ENCODE results near the gene KIRREL1.

DNA sequence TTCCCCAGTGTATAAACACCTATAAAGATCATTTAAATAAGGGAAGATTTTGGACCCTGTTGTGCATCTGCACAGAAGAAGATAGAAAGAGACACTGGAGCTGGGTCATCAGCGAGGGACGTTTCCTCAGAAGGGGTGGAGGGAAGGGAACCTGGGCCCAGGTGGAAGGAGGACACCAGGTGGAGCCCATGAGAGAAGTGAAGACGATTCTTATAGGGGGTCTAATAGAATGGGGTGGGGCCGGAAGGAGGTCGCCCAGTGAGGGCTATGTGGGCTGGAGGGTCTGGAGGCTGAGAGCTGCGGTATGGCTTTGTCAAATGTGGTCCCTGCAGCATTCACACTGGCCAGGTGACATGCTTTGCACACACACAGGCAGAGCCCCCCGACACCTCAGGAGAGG is 13.7 kb downstream of the KIRREL1 start:
- TF ChIP-seq, protein P1, sequence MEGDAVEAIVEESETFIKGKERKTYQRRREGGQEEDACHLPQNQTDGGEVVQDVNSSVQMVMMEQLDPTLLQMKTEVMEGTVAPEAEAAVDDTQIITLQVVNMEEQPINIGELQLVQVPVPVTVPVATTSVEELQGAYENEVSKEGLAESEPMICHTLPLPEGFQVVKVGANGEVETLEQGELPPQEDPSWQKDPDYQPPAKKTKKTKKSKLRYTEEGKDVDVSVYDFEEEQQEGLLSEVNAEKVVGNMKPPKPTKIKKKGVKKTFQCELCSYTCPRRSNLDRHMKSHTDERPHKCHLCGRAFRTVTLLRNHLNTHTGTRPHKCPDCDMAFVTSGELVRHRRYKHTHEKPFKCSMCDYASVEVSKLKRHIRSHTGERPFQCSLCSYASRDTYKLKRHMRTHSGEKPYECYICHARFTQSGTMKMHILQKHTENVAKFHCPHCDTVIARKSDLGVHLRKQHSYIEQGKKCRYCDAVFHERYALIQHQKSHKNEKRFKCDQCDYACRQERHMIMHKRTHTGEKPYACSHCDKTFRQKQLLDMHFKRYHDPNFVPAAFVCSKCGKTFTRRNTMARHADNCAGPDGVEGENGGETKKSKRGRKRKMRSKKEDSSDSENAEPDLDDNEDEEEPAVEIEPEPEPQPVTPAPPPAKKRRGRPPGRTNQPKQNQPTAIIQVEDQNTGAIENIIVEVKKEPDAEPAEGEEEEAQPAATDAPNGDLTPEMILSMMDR (conservative IDR thresholded peaks at IDR 0.05), result no peak
- no peak for TF ChIP-seq EZH2 (IDR thresholded peaks at IDR 0.05; ENCODE audit: low read depth)

Data from PC-9 (cell line).